Neutrophil (primary cell): ENCODE results near the gene LRRTM4.

Experiments
- H3K27ac ChIP-seq: fragments of 200-600 bp; sonication (generic); 2 replicates; pipeline ENCODE4 v1.5.1; 2016; ENCODE audit warnings: mild to moderate bottlenecking, moderate library complexity
- H3K27me3 ChIP-seq: fragments of 200-600 bp; sonication (generic); 2 replicates; pipeline ENCODE4 v1.6.0; 2016; ENCODE audit warnings: mild to moderate bottlenecking
- H3K36me3 ChIP-seq: fragments of 200-600 bp; sonication (generic); 2 replicates; pipeline ENCODE4 v1.5.1; 2017
- H3K4me1 ChIP-seq, 2 experiments: fragments of 200-600 bp in 1 of 2; sonication (generic) in 1 of 2; 1 replicate in 1 of 2; 2 replicates in 1 of 2; pipeline versions ENCODE4 v1.5.1 to v1.6.1; 2013 to 2016; ENCODE audit warnings: low read depth in 1 of 2, low read length in 1 of 2, mild to moderate bottlenecking in 1 of 2, moderate library complexity in 1 of 2; ENCODE audit not compliant: control insufficient read depth in 1 of 2, insufficient read depth in 1 of 2
- H3K4me3 ChIP-seq, 2 experiments: fragments of 200-600 bp in 1 of 2; sonication (generic) in 1 of 2; 1 replicate in 1 of 2; 2 replicates in 1 of 2; pipeline ENCODE4 v1.5.1; 2013 to 2016; ENCODE audit warnings: low read depth in 1 of 2, low read length in 1 of 2, mild to moderate bottlenecking in 1 of 2, moderate library complexity in 1 of 2
- H3K9me3 ChIP-seq: fragments of 200-600 bp; sonication (generic); 2 replicates; pipeline ENCODE4 v1.5.1; 2016
- TF ChIP-seq, protein P1 (sequence below): fragments of 200-600 bp; sonication (generic); IDR thresholded peaks from 2 replicates; pipeline ENCODE4 v1.5.1; 2016; ENCODE audit warnings: antibody characterized with exemption

LRRTM4 gene

DNA sequence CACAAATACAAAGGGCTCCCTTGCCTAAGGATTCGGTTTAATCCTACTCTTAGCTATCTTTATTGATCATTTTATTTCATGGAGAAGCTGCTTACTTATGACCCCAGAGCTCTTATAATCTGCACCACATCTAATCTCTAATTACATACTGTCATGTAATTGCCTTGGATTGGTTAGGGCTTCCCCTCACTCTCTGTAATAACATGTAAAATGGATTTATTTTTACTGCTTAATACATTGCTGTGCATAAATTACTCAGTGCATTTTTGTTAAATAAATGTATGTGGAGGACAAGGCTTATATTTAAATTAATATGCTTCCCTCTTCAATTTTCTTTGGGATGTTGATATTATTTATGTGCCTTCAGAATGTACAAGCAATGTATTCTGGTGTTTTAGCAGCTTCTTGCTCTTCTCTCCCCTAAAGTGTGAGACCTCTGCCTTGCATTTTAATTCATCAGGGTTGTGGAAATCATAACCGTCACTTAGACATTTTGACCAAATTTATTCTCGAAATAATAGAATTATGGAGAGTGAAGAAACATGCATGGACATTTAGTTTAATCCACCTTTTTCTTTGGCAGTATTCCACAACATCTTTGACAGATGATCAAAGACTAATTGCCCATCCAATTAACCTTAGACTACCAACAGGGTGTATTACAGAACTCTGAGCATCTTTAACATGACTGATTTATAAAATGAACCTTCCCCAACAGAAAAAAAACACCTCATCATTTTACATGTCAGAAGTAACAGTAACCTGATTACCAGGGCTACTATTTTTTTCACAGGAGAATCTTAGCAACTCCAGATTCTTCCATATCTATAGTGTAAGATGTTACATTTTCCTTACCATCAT is 692.6 kb downstream of the LRRTM4 start:
- H3K36me3 ChIP-seq: no peaks in the 10 kb centered on the region
- H3K4me3 ChIP-seq: no peak overlapping the region
- H3K9me3 ChIP-seq: no peaks in the 10 kb centered on the region
- no peaks in the 10 kb centered on the region for H3K4me1 ChIP-seq
- TF ChIP-seq, protein P1, sequence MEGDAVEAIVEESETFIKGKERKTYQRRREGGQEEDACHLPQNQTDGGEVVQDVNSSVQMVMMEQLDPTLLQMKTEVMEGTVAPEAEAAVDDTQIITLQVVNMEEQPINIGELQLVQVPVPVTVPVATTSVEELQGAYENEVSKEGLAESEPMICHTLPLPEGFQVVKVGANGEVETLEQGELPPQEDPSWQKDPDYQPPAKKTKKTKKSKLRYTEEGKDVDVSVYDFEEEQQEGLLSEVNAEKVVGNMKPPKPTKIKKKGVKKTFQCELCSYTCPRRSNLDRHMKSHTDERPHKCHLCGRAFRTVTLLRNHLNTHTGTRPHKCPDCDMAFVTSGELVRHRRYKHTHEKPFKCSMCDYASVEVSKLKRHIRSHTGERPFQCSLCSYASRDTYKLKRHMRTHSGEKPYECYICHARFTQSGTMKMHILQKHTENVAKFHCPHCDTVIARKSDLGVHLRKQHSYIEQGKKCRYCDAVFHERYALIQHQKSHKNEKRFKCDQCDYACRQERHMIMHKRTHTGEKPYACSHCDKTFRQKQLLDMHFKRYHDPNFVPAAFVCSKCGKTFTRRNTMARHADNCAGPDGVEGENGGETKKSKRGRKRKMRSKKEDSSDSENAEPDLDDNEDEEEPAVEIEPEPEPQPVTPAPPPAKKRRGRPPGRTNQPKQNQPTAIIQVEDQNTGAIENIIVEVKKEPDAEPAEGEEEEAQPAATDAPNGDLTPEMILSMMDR: no peak
- H3K27me3 ChIP-seq: no peaks in the 10 kb centered on the region
- H3K27ac ChIP-seq: no peak overlapping the region

DNA sequence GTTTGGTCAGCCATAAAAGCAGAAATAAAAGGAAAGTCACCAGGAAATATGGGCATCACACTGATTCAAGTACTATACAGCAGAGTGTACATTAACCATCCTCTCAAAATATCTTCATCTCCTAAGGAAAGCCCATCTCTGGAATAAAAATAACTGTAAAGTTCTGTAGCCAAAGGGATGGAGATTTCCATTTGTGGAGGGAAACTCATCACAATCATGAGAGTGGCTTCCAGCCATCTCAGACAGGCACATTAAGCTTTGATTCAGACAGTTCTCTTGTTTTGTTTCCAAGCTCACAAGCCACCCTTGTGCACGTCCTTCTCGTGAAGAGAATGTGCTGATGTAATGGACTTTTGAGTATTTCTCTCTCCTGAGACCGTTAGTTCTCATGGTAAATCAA is 695.5 kb downstream of the LRRTM4 start:
- H3K36me3 ChIP-seq: no peaks in the 10 kb centered on the region
- no peak overlapping the region for H3K4me3 ChIP-seq
- no peaks in the 10 kb centered on the region for H3K27me3 ChIP-seq
- TF ChIP-seq, protein P1: no peak
- H3K27ac ChIP-seq: no peak overlapping the region
- no peaks in the 10 kb centered on the region for H3K4me1 ChIP-seq
- no peaks in the 10 kb centered on the region for H3K9me3 ChIP-seq

DNA sequence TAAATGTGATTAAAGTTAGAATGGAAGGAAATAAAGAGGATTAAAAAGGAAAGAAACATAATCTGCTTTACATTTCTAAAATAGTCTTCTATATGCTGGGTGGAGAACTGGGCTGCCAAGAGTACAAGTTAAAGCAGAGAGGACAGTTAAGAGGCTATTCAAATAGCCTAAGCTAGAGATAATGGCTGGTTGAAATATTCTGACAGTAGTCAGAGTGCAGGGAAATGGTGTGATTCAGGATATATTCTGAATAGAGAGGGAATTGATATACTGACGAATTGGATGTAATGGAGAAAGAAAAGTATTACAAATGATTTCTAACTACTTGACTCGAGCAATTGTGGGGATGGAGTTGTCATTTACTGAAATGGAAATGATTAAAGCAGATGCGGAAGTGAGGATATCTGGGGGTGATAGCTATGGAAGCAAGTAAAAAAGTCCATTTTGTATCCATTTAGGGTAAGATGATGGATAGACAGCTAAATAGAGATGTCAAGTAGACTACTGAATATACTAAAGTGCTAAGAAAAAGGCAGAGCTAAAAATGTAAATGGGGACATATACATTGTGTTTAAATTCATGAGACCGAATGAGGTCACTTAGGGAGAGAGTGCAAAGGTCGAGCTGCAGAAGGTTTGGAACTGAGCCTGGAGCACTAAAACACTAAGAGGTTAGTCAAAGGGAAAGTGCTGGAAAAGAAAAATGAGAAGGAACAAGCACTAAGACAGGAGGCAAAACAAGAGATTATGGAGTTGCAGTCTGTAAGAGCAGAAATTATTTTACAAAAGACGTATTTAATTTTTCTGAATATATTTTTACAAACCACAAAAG is 696.8 kb downstream of the LRRTM4 start:
- H3K4me1 ChIP-seq: no peaks in the 10 kb centered on the region
- H3K9me3 ChIP-seq: no peaks in the 10 kb centered on the region
- TF ChIP-seq, protein P1: no peak
- H3K27me3 ChIP-seq: no peaks in the 10 kb centered on the region
- H3K27ac ChIP-seq: no peak overlapping the region
- no peak overlapping the region for H3K4me3 ChIP-seq
- H3K36me3 ChIP-seq: no peaks in the 10 kb centered on the region

DNA sequence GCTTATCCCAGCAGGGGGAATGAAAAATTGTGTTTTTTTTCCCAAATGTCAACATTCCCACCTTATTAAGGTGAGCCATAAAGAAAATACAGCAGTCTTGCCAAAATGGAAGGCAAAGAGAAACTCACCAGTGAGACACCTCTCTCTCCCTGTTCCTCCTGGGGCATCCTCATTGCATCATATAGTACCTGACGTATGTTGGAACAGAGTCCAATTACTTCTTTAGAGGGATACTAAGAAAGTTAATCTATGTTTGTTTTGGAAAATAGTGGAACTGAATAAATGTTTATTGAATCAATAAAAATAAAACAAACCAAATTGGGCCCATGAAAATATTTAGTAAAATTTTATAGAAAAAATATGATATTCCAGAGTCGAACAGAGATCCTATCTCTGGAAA is 700.4 kb downstream of the LRRTM4 start:
- no peaks in the 10 kb centered on the region for H3K9me3 ChIP-seq
- TF ChIP-seq, protein P1: no peak
- no peaks in the 10 kb centered on the region for H3K36me3 ChIP-seq
- H3K4me3 ChIP-seq: no peak overlapping the region
- H3K27me3 ChIP-seq: no peaks in the 10 kb centered on the region
- H3K4me1 ChIP-seq: no peaks in the 10 kb centered on the region
- H3K27ac ChIP-seq: no peak overlapping the region

DNA sequence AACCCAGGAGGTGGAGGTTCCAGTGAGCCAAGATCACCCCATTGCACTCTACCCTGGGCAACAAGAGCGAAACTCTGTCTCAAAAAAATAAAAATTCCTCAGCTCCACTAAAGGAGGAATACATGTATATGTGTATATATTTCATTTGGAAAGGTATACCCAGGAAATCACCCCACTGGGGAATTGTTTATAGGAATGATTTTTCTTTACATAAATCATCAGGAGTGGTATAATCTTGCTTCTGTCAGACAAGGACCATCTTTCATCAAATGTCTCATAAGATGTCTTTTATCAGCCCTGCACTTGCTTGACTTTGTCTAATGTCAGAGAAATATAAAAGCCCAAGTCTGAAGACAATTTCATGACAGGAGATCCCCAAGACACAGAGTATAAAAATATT is 709.1 kb downstream of the LRRTM4 start:
- H3K4me1 ChIP-seq: no peaks in the 10 kb centered on the region
- TF ChIP-seq, protein P1: no peak
- H3K27me3 ChIP-seq: no peaks in the 10 kb centered on the region
- no peak overlapping the region for H3K27ac ChIP-seq
- no peak overlapping the region for H3K4me3 ChIP-seq
- no peaks in the 10 kb centered on the region for H3K36me3 ChIP-seq
- no peaks in the 10 kb centered on the region for H3K9me3 ChIP-seq
